ENCODE data around the gene MGA.
"Not testable (repeated sequence)": the region's sequence is repeated elsewhere in the genome, so short reads cannot be mapped to it uniquely, and the experiment has no call there.

The MGA gene

DNA sequence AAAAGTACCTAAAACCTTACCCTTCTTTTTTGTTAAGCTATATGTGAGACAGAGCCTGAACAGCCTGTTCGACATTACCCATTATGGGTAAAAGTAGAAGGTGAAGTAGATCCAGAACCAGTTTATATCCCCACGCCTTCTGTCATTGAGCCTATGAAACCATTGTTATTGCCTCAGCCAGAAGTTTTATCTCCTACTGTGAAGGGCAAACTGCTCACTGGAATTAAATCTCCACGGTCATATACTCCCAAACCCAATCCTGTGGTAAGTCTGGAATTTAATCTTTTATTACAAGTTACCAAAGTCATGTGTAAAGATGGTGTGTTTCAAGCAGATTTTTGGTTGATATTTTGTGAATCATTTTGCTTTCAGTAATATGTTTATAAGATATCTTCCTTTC lies 66.9 kb downstream of the MGA start:
- no peak for DNase-seq

DNA sequence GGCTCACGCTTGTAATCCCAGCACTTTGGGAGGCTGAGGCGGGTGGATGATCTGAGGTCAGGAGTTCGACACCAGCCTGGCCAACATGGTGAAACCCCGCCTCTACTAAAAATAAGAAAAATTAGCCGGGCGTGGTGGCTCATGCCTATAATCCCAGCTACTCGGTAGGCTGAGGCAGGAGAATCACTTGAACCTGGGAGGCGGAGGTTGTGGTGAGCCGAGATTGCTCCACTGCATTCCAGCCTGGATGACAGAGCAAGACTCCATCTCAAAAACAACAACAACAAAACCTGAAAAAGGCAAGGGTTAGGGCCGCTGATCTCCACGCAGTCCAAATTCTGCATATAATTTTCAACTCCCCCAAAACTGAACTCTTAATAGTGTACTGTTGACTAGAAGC lies 67.9 kb downstream of the MGA start:
- not testable (repeated sequence) for DNase-seq

GRCh38 chr15:41730543-41730942 lies 70.3 kb downstream of the MGA start:
- no peak for DNase-seq

- DNase-seq = no peak
These were observed 72.3 kb downstream of the MGA start for GRCh38 chr15:41732483-41732882.

DNA sequence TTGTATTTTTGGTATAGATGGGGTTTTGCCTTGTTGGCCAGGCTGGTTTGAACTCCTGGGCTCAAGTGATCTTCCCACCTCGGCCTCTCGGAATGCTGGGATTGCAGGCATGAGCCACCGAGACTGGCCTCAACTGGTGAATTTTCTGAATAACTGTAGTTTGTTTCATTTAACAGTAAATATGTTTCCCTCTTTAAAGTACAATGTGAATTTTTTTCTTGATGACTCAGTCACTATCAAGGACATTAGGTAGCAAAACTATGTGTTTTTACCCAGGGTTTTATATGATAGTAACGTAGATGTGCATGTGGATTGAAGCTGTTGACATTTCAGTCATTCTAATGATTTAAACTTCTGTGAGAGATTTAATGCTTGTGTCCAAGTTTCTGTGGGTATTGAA lies 73.9 kb downstream of the MGA start:
- no peak for DNase-seq

- DNase-seq = no peak
These were observed 74.8 kb downstream of the MGA start for GRCh38 chr15:41735046-41735445.

DNA sequence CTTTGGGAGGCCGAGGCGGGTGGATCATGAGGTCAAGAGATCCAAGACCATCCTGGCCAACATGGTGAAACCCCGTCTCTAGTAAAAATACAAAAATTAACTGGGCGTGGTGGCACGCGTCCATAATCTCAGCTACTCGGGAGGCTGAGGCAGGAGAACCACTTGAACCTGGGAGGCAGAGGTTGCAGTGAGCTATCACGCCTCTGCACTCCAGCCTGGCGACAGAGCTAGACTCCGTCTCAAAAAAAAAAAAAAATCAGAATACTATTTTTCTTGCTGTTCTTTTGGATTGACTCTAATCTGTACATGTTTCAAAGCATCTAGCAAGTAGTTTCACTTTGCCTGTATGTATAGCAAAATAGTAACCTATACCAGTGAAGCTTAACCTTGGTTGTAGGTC lies 75.3 kb downstream of the MGA start:
- DNase-seq = not testable (repeated sequence)

DNA sequence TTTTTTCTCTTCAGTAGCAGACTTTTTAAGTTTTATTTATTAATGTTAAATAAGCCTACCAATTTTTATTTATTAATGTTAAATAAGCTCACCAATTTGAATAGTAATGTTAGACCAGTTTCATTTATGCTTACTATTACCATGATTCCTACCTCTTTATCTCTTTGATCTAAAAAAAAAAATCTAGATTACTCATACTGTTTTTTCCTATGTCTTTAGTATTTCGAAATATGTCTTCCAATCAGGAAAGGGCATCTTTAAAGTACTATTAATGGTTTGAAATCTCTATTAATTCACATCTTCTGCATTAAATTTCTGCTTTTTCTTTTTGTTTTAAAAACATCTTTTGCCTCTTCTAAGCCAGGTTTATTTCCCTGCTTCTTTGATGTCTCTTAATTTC lies 86.6 kb downstream of the MGA start:
- DNase-seq = no peak

DNA sequence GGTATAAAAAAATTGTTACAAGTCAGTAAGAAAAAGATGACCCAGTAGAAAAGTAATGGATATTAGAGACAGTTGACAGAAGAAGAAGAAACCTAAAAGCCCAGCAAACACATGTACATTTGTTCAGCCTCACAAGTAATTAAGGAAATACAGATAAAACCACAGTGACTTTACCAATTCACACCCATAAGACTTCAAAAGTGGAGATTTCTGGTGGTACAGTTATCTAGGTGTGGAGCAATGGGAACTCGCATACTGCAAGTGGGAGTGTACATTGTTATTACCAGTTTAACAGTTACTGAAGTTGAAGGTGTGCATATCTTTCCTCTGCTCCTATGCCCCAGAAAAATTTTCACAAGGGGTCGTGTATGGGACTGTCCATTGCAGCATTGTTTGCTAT lies 96.0 kb downstream of the MGA start:
- no peak for DNase-seq

- peak; percentile 23 to 49 for DNase-seq
These were observed 112.6 kb downstream of the MGA start for GRCh38 chr15:41772720-41773331.

DNA sequence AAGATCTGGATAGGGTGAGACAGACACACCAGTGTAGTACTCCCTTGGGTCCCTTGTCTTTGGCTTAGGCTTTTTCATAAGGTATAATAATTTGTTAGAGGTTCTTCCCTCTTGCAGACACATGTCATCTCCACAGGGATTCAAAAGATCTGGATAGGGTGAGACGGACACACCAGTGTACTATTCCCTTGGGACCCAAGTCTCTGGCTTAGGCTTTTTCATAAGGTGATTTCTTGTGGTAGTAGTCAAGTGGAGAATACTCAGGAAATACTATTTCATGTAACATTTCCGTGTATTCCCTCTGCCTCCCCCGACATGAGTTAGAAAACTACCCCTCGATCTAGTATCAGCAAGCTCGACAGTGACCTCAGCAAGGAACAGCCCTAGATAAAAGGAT lies 113.1 kb downstream of the MGA start:
- no peak for DNase-seq

GRCh38 chr15:41773729-41774061 lies 113.5 kb downstream of the MGA start:
- DNase-seq = no peak

DNA sequence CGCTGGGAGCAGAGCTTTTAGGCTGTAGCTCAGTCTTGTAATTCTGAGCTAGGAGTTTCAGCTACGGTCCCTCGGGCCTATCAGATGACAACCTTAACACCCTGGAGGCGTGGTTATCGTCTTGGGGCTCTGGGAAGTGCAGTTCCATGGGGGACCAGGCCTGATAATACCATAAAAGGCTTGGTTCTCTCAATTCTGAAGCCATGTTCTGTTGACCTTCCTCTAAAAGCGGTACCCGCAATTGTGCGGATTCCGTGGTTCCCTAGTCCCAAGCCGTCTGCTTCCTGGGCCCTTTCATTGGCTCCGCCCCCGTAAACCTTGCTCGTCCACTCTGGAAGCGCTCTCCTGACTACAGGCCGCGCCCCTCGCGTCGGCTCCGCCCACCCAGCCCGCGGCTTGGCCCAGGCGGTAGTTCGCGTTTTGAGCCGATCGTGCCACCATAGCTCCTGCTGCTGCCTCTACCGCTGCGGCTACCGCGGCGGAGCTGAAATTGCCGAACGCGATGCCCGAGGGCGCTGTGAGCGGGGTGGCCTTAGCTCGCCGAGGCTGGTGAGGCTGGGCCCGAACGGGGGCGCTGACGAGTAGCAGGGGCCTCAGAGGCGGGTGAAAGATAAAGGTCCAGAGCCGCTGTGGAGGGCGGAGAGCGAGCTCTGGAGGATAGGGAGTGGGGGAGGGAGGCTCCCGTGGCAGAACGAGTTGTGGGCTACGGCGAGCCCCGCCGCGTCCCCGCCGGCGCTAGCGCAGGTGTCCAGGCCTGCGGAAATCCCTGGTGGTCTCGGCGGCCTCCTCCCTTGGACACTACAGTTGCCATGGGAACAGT lies 114.1 kb downstream of the MGA start, which contains the start of gene MAPKBP1:
Gene MAPKBP1, plus strand, starts transcription at position 423 of the 820 bp plus-strand sequence. CDS start 792 bp downstream, outside the sequence.
- peak; percentile 96 to 98 for DNase-seq

DNA sequence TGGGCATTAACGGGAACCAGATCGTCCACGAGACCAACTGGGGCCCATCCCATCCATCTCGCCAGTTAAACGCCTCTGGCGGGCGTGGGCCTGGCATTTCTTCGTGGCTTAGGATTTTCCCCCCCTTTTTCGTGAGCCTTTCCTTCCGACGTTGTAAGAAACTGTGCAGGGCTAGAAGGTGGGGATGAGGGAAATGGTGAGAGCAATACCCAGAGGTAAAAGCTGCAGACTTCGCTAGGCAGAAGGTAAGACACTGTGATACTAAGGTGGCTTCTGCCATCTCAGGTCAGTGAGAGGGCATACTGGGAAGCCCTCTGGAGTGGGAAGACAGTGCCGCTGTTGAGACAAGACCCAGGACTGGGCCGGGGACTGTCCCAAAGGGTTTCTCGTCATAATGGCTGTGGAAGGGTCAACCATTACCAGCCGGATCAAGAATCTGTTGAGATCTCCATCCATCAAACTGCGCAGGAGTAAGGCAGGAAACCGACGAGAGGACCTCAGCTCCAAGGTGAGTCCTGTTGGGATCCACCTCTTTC lies 114.7 kb downstream of the MGA start:
- peak in 1 of 2 donors; percentile 58 for DNase-seq

DNA sequence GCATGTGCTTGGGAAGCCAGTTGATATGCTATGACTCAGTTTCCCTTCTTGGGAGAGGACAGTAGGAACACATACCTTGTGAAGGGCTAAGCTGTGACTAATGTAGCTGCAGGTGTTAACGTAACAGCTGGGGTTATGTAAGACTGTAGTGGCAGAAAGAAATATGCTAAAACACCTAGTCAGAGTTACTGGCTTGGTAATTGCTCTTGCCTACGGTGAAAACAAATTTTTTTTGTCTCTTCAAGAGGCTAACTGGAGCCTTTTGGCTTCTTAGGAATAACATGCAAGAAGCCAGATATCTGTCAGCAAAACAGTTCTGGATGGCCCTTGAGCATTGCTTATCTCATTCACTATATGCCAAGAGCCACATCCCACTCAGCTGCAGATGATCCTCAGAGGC lies 115.4 kb downstream of the MGA start:
- no peak for DNase-seq

GRCh38 chr15:41777421-41777973 lies 117.3 kb downstream of the MGA start:
- no peak for DNase-seq

DNA sequence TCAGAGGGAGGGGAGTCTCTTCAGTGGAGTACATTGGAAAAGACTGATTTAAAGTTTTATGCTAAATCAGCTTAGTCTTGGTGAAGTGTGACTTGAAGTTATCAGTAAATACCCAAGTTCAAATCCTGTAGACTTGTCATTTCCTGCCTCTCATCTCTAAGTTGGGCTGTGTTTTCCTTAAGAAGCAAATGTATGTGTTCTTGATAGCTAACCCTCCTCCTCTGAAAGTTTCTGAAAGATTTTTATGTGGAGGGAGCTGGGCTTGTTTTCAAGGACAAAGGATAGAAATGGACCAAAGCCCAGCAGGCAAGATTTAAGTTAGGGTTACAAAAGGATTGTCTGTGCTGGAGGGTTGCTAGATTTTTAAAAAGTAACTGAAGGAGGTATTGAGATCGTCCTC lies 118.3 kb downstream of the MGA start:
- DNase-seq = no peak

DNA sequence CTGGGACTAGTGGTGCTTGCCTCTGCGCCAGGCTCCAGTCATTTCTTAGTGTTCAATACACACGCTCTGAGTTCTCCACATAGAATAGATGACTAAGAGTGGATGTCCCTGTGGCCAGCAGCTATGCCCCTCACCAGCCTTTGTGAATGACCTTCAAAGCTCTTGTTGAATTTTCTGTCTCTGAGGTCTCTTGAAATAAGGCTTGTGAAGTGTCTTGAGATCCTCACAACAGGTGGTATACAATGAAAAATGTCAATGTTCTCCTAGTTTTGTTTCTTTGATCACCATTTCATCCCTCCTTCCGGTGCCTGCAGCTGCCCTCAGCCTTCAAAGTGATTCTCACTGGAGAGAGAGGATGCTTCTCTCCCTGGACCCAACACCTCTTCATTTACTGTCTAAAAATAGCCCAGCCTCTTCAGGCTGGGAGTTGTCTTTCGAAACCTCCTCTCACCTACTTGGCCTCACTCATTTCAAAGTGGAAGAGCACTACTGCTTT lies 119.5 kb downstream of the MGA start:
- no peak for DNase-seq

- DNase-seq = no peak
These were observed 120.1 kb downstream of the MGA start for GRCh38 chr15:41780266-41780665.

GRCh38 chr15:41780727-41781126 lies 120.5 kb downstream of the MGA start:
- no peak for DNase-seq

- no peak for DNase-seq
These were observed 122.4 kb downstream of the MGA start for GRCh38 chr15:41782371-41783282.

- no peak for DNase-seq
These were observed 123.1 kb downstream of the MGA start for GRCh38 chr15:41783296-41783695.

DNA sequence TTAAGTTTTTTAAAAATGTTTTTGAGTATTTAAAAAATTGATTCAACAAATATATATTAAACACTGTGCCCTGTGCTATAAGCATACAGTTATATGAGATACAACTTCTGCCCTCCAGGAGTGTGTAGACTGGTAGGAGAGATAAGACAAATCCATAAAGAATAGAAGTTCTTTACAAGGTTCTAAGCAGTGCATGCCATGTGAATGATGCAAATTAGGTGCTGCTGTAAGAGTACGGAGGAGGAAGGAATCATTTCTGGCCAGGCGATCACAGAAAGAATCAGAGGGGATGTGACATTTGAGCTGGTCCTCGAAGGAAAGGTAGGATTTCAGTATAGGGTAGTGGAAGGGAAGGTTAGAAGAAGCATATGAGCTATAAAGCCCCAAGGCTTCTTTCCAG lies 128.1 kb downstream of the MGA start:
- DNase-seq = no peak

Measured in hippocampal formation (tissue), 2 donors.